Body of pancreas (tissue), 4 donors: ENCODE data around the gene RPL37. TPM values are rescaled to one million over a fixed set of nuclear protein-coding genes. Genes with fewer than 3 reads are reported as not detected.
A peak's percentile ranks its signal among the peaks of the same experiment; 100 is the strongest.

Experiments used
- ATAC-seq: fragments of 150-250 bp; one replicate; pipeline ENCODE4 v1.9.1; 2016
- DNase-seq, 4 donors: peaks; one replicate each; pipeline ENCODE4 v3.0.0-alpha.2; 2019
- H3K27ac ChIP-seq, 4 donors: fragments of 200-600 bp; sonication (generic); 1 replicate in 3 of 4; 2 replicates in 1 of 4; pipeline versions ENCODE4 v1.5.1 to v1.6.1; 2016 to 2019; ENCODE audit warnings: mild to moderate bottlenecking in 1 of 4, mixed read lengths in 1 of 4, moderate library complexity in 1 of 4
- H3K27me3 ChIP-seq, 2 donors: fragments of 200-600 bp; sonication (generic); one replicate each; pipeline ENCODE4 v1.6.0; 2016; ENCODE audit warnings: mild to moderate bottlenecking in 1 of 2
- H3K36me3 ChIP-seq, 2 donors: fragments of 200-600 bp; sonication (generic); replicated peaks in 1 of 2; 2 replicates each; pipeline ENCODE4 v1.5.1; 2016; ENCODE audit warnings: low read depth in 2 of 2; ENCODE audit not compliant: insufficient read depth in 1 of 2
- H3K4me1 ChIP-seq: fragments of 200-600 bp; sonication (generic); one replicate; pipeline ENCODE4 v1.6.0; 2016
- H3K4me3 ChIP-seq, 2 donors: fragments of 200-600 bp; sonication (generic); 1 replicate in 1 of 2; 2 replicates in 1 of 2; pipeline ENCODE4 v1.5.1; 2016 to 2019
- H3K9me3 ChIP-seq, 3 donors: fragments of 200-600 bp; sonication (generic); 1 replicate in 2 of 3; 2 replicates in 1 of 3; pipeline ENCODE4 v1.5.1; 2016
- POLR2A ChIP-seq, 3 donors: fragments of 450-650 bp; IDR thresholded peaks; one replicate each; pipeline ENCODE4 v1.6.1; 2016; ENCODE audit warnings: antibody characterized with exemption in 3 of 3, mild to moderate bottlenecking in 2 of 3
- WGBS, 2 donors: methylation state at CpG; one replicate each; pipeline ENCODE4 v1.1.5; 2017; 5-methylcytosine and 5-hydroxymethylcytosine counted together
- intact Hi-C: fragments of 100-400 bp; cut with DNase I; formaldehyde crosslinking; loops from one replicate; pipeline ENCODE4 v1.15.1; 2023
- total RNA-seq, 2 donors: library from RNA; depleted of rRNA; stranded (reverse); fragments of >200 nt; gene quantifications; one replicate each; pipeline ENCODE4 v1.1.0, GENCODE V29; 2016
- TF ChIP-seq, protein P1 (sequence below), 7 experiments: fragments of 450-650 bp in 4 of 7; fragments of 200-600 bp in 3 of 7; sonication (generic) in 3 of 7; IDR thresholded peaks; one replicate each; pipeline ENCODE4 v1.5.1; 2016 to 2019; ENCODE audit warnings: antibody characterized with exemption in 7 of 7

RPL37 gene
- total RNA-seq, 2 donors from 2014 or later, result 126 to 256 TPM

DNA sequence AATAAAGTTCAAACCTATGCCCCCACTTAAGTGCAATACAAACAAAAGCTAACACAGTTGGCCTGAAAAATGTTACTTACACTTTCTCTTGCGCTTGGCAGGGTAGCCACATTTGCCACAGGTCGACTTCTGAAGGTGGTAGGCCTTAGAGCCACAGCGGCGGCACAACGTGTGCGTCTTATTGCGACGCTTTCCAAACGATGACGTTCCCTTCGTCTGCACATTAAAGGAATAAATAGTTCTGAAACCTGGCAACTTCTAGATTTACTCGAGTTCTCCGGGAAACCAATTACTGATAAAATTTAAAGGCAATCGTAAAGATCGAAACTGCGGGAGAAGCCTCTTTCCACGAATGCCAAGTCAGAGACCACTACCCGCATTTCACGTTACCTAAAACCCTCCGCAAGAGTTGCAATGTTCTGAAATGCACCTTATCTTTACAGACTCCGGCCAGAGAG is 602 bp downstream of the RPL37 start:
- DNase-seq (peak in 3 of 4 donors; percentile 26 to 32 (median 31)), ATAC-seq (no peak)
- H3K27ac ChIP-seq, result peak overlapping the region; percentile 89 to 93 (median 90)
- H3K4me3 ChIP-seq, result peak overlapping the region; percentile 51 to 56
- intact Hi-C loops, result no loop called here
- no peaks in the 10 kb centered on the region for H3K27me3 ChIP-seq
- peaks cover 0 to 20% of the 10 kb centered on the region in 2 donors for H3K36me3 ChIP-seq
- peaks cover 31% of the 10 kb centered on the region for H3K4me1 ChIP-seq
- TF ChIP-seq, protein P1, sequence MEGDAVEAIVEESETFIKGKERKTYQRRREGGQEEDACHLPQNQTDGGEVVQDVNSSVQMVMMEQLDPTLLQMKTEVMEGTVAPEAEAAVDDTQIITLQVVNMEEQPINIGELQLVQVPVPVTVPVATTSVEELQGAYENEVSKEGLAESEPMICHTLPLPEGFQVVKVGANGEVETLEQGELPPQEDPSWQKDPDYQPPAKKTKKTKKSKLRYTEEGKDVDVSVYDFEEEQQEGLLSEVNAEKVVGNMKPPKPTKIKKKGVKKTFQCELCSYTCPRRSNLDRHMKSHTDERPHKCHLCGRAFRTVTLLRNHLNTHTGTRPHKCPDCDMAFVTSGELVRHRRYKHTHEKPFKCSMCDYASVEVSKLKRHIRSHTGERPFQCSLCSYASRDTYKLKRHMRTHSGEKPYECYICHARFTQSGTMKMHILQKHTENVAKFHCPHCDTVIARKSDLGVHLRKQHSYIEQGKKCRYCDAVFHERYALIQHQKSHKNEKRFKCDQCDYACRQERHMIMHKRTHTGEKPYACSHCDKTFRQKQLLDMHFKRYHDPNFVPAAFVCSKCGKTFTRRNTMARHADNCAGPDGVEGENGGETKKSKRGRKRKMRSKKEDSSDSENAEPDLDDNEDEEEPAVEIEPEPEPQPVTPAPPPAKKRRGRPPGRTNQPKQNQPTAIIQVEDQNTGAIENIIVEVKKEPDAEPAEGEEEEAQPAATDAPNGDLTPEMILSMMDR (IDR thresholded peaks at IDR 0.05), result no peak
- 0 to 1% methylated on average over 15 to 21 of the region's 21 CpGs for WGBS, 2 donors
- H3K9me3 ChIP-seq, result no peaks in the 10 kb centered on the region

DNA sequence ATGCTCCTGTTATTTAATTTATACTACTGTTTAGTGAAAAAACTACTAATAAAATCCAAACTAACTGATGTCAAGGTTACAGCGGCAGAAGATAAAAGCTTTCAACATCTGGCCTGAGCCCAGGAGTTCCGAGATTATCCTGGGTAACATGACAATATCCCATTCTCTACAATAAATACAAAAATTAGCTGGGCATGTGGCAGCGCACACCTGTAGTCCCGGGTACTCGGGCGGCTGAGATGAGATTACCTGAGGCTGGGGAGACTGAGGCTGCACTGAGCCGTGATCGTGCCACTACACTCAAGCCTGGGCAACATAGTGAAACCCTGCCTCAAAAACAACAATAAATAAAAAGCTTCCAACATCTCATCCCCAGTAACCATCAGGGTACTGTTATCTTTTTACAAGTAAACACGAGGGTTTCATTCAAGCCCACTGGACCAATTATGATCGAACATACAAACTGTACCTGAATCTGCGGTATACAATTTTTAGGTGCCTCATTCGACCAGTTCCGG is 1.3 kb downstream of the RPL37 start:
- Histone ChIP-seq H3K36me3 (peaks cover 0 to 25% of the 10 kb centered on the region in 2 donors), H3K9me3 (no peaks in the 10 kb centered on the region), H3K4me3 (peak overlapping the region; percentile 51 to 56), H3K27me3 (no peaks in the 10 kb centered on the region), H3K4me1 (peaks cover 31% of the 10 kb centered on the region), H3K27ac (peak overlapping the region; percentile 89 to 93 (median 90))
- 25 to 29% methylated on average over 13 of the region's 13 CpGs for WGBS, 2 donors
- no peak for ATAC-seq
- TF ChIP-seq, protein P1 (IDR thresholded peaks at IDR 0.05), result no peak
- no peak for TF ChIP-seq POLR2A (IDR thresholded peaks at IDR 0.05)
- no peak for DNase-seq
- intact Hi-C loops, result no loop called here

DNA sequence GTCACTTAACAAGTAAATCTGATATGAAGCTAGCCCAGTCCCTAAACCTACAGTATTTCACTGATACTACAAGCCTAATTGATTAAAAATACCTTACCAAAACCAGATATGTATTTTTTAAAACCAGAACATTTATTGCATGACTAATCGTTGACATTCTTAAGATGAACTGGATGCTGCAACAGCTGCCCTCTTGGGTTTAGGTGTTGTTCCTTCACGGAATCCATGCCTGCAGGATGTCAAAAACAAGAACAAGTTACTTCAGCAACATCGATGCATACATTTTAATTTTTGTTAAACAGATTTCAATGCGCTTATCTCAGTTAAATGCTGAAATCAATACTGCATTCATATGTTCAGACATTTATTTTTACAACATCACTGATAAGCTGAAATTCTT is 2.7 kb downstream of the RPL37 start:
- TF ChIP-seq, protein P1 (IDR thresholded peaks at IDR 0.05), result no peak
- TF ChIP-seq POLR2A (IDR thresholded peaks at IDR 0.05), result no peak
- WGBS, 2 donors, result 79 to 82% methylated on average over 4 of the region's 4 CpGs
- Histone ChIP-seq H3K4me1 (peaks cover 31% of the 10 kb centered on the region), H3K4me3 (no peak overlapping the region), H3K27me3 (no peaks in the 10 kb centered on the region), H3K9me3 (no peaks in the 10 kb centered on the region), H3K36me3 (peaks cover 0 to 31% of the 10 kb centered on the region in 2 donors), H3K27ac (no peak overlapping the region)
- DNase-seq, result no peak
- ATAC-seq, result no peak
- intact Hi-C loops, result no loop called here

DNA sequence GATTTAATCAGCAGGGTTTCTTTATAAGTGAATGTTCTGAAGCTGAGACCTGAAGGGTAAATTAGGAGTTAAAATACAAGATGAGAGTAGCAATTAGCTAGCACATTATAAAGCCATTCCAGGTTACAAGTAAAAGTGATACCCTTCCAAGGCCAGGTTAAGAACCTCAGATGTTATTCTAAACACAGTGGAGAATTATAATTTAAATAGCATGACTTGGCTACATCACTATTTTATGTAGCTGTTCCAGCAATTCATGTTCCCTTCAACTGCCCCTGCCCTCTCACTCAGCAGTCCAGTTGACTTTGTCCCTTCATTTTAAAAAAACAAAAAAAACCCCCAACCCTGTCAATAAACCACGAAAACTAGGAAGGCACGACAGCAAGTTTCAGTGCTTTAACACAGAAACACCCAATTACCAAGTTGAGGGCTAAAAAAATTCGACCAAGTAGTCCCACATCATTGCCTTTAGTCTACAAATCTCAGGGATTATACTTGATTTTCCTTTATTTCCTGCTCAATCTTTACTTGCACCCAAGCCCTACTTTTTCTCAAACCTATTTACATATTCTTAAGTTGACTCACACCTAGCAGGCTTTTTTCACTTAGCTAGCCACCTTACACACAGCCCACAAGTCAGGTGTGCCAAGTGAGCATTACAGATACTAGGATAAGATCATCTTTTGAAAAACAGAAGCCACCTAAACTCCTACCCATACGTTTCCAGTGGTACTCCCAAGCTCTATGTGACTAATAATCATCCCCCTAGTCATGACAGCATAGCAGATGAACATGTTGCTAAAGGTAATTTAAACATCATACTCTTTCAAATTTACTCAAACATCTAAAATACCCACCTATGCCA is 3.4 kb downstream of the RPL37 start:
- H3K9me3 ChIP-seq, result no peaks in the 10 kb centered on the region
- no peak overlapping the region for H3K27ac ChIP-seq
- no peak overlapping the region for H3K4me3 ChIP-seq
- no peak for ATAC-seq
- intact Hi-C loops, result no loop called here
- DNase-seq, result no peak
- WGBS, 2 donors, result 69 to 72% methylated on average over 4 of the region's 4 CpGs
- no peaks in the 10 kb centered on the region for H3K27me3 ChIP-seq
- TF ChIP-seq, protein P1 (IDR thresholded peaks at IDR 0.05), result no peak
- TF ChIP-seq POLR2A (IDR thresholded peaks at IDR 0.05), result no peak
- peaks cover 31% of the 10 kb centered on the region for H3K4me1 ChIP-seq
- H3K36me3 ChIP-seq, result peaks cover 0 to 31% of the 10 kb centered on the region in 2 donors
